Sciatic nerve (tissue), 2 donors: ENCODE data around the gene PSMC6. TPM values are rescaled to one million over a fixed set of nuclear protein-coding genes. Genes with fewer than 3 reads are reported as not detected.
"Not testable (repeated sequence)": the region's sequence is repeated elsewhere in the genome, so short reads cannot be mapped to it uniquely, and the experiment has no call there.

ENCODE experiments used
- ATAC-seq: fragments of 200-7000 bp; cut with Tn5 transposase; one replicate; pipeline ENCODE4 v1.9.1; 2020; ENCODE audit warnings: mild to moderate bottlenecking, moderate library complexity
- DNase-seq: peaks from one replicate; pipeline ENCODE4 v3.0.0-alpha.2; 2020; ENCODE audit warnings: low spot score
- intact Hi-C: fragments of 100-400 bp; cut with DNase I; formaldehyde crosslinking; loops from one replicate; pipeline ENCODE4 v1.14.2; 2022
- total RNA-seq: library from RNA; stranded (reverse); fragmentation: NEBNext Ultra II Directional; extraction: Animal tissue kit (Norgen Biotek cat#: 25700); gene quantifications from one replicate; pipeline ENCODE4 v1.2.1, GENCODE V29; 2021
- donor health status: DM: no; HTN: no; CAD: no.
- donor health status: DM: no; HTN: no; CAD: no.

The PSMC6 gene
- total RNA-seq, 1 donor from 2014 or later = 79.1 TPM

GRCh38 chr14:52706286-52706685 lies 714 bp upstream of the PSMC6 start:
- intact Hi-C loops = no loop called here
- DNase-seq (no peak), ATAC-seq (no peak)

GRCh38 chr14:52711666-52712065 lies 4.7 kb downstream of the PSMC6 start:
- intact Hi-C loops = no loop called here
- DNase-seq = no peak
- no peak for ATAC-seq

- intact Hi-C loops = no loop called here
- DNase-seq = no peak
- ATAC-seq = no peak
These were observed 9.2 kb downstream of the PSMC6 start for GRCh38 chr14:52716155-52716554.

GRCh38 chr14:52723514-52724359 lies 16.7 kb downstream of the PSMC6 start:
- no peak for ATAC-seq
- intact Hi-C loops = no loop called here

GRCh38 chr14:52724360-52724644 lies 17.3 kb downstream of the PSMC6 start:
- DNase-seq = no peak
- intact Hi-C loops = no loop called here
- no peak for ATAC-seq

More at GRCh38 chr14:52723514-52724359, 16.7 kb downstream of the PSMC6 start:
- no peak for DNase-seq

- ATAC-seq, DNase-seq, intact Hi-C loops: not testable (repeated sequence)
These were observed 20.5 kb downstream of the PSMC6 start for GRCh38 chr14:52727509-52727908.

GRCh38 chr14:52729035-52729434 lies 22.0 kb downstream of the PSMC6 start:
- DNase-seq, ATAC-seq, intact Hi-C loops: not testable (repeated sequence)

- DNase-seq (no peak), ATAC-seq (no peak)
- intact Hi-C loops = no loop called here
These were observed 22.6 kb downstream of the PSMC6 start for GRCh38 chr14:52729585-52729924.

GRCh38 chr14:52729925-52730708 lies 23.1 kb downstream of the PSMC6 start, which contains the start of gene STYX:
Gene STYX (plus strand): TSS chr14:52730166. CDS start chr14:52730475, 309 bp downstream.
- ATAC-seq = peak; percentile 100
- intact Hi-C loops = no loop called here

GRCh38 chr14:52730709-52731111 lies 23.7 kb downstream of the PSMC6 start:
- ATAC-seq (peak; percentile 22), DNase-seq (no peak)
- intact Hi-C loops = no loop called here

More at GRCh38 chr14:52729925-52730708, 23.1 kb downstream of the PSMC6 start, which contains the start of gene STYX:
- peak; percentile 99 for DNase-seq

GRCh38 chr14:52733824-52734223 lies 26.8 kb downstream of the PSMC6 start:
- intact Hi-C loops = no loop called here
- no peak for DNase-seq
- no peak for ATAC-seq

- intact Hi-C loops = no loop called here
- ATAC-seq (no peak), DNase-seq (no peak)
These were observed 29.0 kb downstream of the PSMC6 start for GRCh38 chr14:52735921-52736489.

GRCh38 chr14:52738409-52738808 lies 31.4 kb downstream of the PSMC6 start:
- intact Hi-C loops = no loop called here
- no peak for DNase-seq
- ATAC-seq = no peak

GRCh38 chr14:52740751-52741150 lies 33.8 kb downstream of the PSMC6 start:
- ATAC-seq (no peak), DNase-seq (no peak)
- intact Hi-C loops = no loop called here

GRCh38 chr14:52741865-52742264 lies 34.9 kb downstream of the PSMC6 start:
- ATAC-seq (no peak), DNase-seq (no peak)
- intact Hi-C loops = no loop called here

GRCh38 chr14:52748647-52749292 lies 41.8 kb downstream of the PSMC6 start:
- DNase-seq = no peak
- no peak for ATAC-seq
- intact Hi-C loops = no loop called here

GRCh38 chr14:52755607-52756316 lies 48.8 kb downstream of the PSMC6 start:
- ATAC-seq (no peak), DNase-seq (no peak)
- intact Hi-C loops = no loop called here

GRCh38 chr14:52759145-52759544 lies 52.1 kb downstream of the PSMC6 start:
- ATAC-seq (no peak), DNase-seq (no peak)
- intact Hi-C loops = no loop called here

- intact Hi-C loops, ATAC-seq, DNase-seq: not testable (repeated sequence)
These were observed 55.9 kb downstream of the PSMC6 start for GRCh38 chr14:52762923-52763322.
